MM.1S (cell line): ENCODE data around the gene BRINP2.

Experiments used
- EZH2 ChIP-seq: fragments of 300-600 bp; sonication (generic); optimal IDR thresholded peaks from 2 replicates; pipeline ENCODE3; 2017; ENCODE audit warnings: low read depth, mild to moderate bottlenecking, antibody characterized with exemption, low read length, mixed read lengths
- TF ChIP-seq, protein P1 (sequence below): fragments of 300-600 bp; sonication (generic); IDR thresholded peaks from 2 replicates; pipeline ENCODE4 v1.5.1; 2016; ENCODE audit warnings: antibody characterized with exemption, low read length, mixed read lengths

DNA sequence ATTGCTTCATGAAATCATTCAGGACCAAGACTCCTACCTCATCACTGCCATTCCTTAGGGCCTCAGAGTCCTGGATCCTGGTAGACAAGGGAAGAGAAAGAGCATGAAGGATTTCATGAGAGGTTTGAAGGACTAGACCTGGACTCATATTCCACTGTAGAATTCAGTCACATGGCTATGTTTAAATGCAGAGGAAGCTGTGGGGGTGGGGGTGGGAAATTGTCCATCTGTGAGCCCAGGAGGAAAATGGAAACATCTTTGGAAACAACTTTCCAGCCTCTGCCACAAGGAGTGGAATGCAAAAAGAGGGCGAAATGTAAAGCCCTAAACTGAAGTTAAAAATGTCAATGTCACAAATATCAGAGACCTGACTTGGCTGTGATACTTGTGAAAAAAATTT lies 73.0 kb downstream of the BRINP2 start:
- TF ChIP-seq, protein P1, sequence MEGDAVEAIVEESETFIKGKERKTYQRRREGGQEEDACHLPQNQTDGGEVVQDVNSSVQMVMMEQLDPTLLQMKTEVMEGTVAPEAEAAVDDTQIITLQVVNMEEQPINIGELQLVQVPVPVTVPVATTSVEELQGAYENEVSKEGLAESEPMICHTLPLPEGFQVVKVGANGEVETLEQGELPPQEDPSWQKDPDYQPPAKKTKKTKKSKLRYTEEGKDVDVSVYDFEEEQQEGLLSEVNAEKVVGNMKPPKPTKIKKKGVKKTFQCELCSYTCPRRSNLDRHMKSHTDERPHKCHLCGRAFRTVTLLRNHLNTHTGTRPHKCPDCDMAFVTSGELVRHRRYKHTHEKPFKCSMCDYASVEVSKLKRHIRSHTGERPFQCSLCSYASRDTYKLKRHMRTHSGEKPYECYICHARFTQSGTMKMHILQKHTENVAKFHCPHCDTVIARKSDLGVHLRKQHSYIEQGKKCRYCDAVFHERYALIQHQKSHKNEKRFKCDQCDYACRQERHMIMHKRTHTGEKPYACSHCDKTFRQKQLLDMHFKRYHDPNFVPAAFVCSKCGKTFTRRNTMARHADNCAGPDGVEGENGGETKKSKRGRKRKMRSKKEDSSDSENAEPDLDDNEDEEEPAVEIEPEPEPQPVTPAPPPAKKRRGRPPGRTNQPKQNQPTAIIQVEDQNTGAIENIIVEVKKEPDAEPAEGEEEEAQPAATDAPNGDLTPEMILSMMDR, result no peak
- TF ChIP-seq EZH2, result no peak
